GM18909 (cell line): ENCODE data around the gene PTCH1.

ENCODE experiments used
- ATAC-seq: cut with Tn5 transposase; IDR thresholded peaks from one replicate; pipeline ENCODE4 v1.9.1; 2021; ENCODE audit warnings: mild to moderate bottlenecking; ENCODE audit not compliant: unreplicated experiment, poor library complexity

Gene PTCH1

GRCh38 chr9:95516734-95517558 is at the start of gene PTCH1:
Gene PTCH1 (minus strand): TSS chr9:95516971.
- ATAC-seq: no peak

- no peak for ATAC-seq
These were observed 49.2 kb upstream of the PTCH1 start for GRCh38 chr9:95565982-95566381.

GRCh38 chr9:95561913-95562312 is 45.1 kb upstream of the PTCH1 start:
- ATAC-seq: no peak

GRCh38 chr9:95557142-95557541 is 40.4 kb upstream of the PTCH1 start:
- no peak for ATAC-seq

GRCh38 chr9:95556521-95556920 is 39.8 kb upstream of the PTCH1 start:
- ATAC-seq: no peak

GRCh38 chr9:95552814-95553546 is 36.2 kb upstream of the PTCH1 start:
- ATAC-seq: no peak

- no peak for ATAC-seq
These were observed 35.5 kb upstream of the PTCH1 start for GRCh38 chr9:95552255-95552654.

- no peak for ATAC-seq
These were observed 34.6 kb upstream of the PTCH1 start for GRCh38 chr9:95551406-95551805.

- ATAC-seq: no peak
These were observed 29.2 kb upstream of the PTCH1 start for GRCh38 chr9:95545831-95546567.

- ATAC-seq: no peak
These were observed 17.4 kb upstream of the PTCH1 start for GRCh38 chr9:95533996-95534680.

- ATAC-seq: no peak
These were observed 13.1 kb upstream of the PTCH1 start for GRCh38 chr9:95529910-95530309.

GRCh38 chr9:95528908-95529502 is 12.2 kb upstream of the PTCH1 start:
- no peak for ATAC-seq

GRCh38 chr9:95522871-95523370 is 6.2 kb upstream of the PTCH1 start:
- no peak for ATAC-seq

GRCh38 chr9:95521699-95522098 is 4.9 kb upstream of the PTCH1 start:
- no peak for ATAC-seq

GRCh38 chr9:95517559-95518425 is 1.0 kb upstream of the PTCH1 start:
- no peak for ATAC-seq

GRCh38 chr9:95516221-95516733 is 494 bp downstream of the PTCH1 start:
- ATAC-seq: no peak

GRCh38 chr9:95515272-95516113 is 1.3 kb downstream of the PTCH1 start:
- ATAC-seq: no peak

- no peak for ATAC-seq
These were observed 2.4 kb downstream of the PTCH1 start for GRCh38 chr9:95514342-95514741.
